NCI-H446 (cell line): Measurements from ENCODE around the gene MELK.
"Not testable (repeated sequence)": the region's sequence is repeated elsewhere in the genome, so short reads cannot be mapped to it uniquely, and the experiment has no call there.

Experiments used
- DNase-seq, 2 experiments: peaks; one replicate each; lab custom pipeline; 2025; lab: John Stamatoyannopoulos, UW

MELK gene

DNA sequence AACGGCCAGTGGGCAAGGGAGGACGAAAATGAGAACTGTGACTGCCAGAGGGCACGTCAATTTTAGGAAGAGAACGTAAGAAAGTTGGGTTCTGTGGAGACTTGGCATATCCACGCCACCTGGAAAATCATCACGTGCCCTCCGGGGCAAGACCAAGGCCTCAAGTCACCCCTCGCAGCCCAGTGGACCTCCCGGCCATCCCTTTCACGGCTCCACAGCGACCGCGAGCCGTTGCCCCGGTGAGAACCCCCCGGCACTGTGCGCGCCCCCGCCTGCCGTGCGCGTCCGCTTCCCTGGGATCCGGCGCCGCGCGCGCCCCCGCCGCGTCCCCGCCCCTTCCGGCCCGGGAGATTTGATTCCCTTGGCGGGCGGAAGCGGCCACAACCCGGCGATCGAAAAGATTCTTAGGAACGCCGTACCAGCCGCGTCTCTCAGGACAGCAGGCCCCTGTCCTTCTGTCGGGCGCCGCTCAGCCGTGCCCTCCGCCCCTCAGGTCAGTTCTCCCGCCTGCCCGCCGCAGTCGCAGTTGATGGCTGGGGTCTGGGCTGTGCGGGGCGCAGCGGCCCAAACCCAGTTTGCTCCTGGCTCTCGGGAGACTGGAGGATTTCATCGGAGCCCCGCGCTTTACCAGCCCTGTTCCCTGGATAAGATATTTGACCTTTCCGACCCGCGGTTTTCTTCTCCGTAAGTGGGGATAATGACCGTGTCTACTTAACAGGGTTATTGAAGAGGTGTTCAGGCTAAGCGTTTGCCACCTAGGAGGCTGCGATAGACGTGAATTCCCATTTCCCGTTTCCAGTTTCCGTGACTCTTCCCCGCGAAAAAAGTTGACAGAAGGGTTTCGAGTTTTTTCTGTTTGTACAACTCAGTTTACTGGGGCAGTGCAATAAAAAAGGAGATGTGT, at the start of gene MELK:
Gene MELK (plus strand): TSS at position 381 of the 904 bp plus-strand sequence. CDS start 8,787 bp downstream, outside the sequence.
- DNase-seq = peak; percentile 36 to 86

DNA sequence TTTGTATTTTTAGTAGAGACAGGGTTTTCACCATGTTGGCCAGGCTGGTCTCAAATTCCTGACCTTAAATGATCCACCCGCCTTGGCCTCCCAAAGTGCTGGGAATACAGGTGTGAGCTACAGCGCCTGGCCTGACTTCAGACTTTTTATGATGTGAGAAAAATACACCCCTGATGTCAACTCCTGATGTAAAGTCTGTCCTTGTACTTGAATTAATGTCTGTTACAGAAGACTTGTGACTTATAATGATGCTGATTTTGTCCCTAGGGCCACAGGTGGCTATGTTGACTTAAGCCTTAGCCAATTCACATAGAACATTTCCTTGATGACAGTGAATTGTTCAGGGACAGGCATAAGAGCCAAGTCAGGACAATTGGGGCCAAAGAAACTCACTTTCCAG, 42.5 kb upstream of the MELK start:
- DNase-seq = no peak

DNA sequence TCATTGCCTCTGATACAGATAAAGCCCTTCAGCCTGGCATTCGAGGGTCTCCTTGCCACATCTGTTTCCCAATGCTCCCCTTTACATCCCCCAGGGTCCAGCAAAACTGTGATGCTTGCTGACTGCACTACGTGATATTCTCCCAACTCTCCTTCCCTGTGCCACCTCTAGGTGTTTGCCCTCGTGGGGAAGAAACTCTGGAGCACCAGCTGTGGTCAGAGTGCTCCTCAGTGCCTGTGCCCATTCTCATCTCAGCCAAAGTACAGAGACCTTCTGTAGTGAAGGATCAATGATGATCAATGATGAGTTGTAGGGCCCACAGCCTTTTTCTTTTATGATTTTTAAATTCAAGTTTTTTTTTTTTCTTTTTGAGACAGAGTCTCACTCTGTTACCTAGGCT, 40.3 kb upstream of the MELK start:
- no peak for DNase-seq

DNA sequence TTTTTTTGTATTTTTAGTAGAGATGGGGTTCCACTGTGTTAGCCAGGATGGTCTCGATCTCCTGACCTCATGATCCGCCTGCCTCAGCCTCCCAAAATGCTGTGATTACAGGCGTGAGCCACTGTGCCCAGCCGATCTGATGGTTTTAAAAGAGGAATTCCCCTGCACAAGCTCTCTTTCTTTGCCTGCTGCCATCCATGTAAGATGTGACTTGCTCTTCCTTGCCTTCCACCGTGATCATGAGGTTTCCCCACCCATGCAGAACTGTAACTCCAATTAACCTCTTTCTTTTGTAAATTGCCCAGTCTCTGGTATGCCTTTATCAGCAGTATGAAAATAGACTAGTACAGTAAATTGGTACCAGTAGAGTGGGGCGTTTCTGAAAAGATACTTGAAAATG, 39.0 kb upstream of the MELK start:
- DNase-seq = not testable (repeated sequence)

DNA sequence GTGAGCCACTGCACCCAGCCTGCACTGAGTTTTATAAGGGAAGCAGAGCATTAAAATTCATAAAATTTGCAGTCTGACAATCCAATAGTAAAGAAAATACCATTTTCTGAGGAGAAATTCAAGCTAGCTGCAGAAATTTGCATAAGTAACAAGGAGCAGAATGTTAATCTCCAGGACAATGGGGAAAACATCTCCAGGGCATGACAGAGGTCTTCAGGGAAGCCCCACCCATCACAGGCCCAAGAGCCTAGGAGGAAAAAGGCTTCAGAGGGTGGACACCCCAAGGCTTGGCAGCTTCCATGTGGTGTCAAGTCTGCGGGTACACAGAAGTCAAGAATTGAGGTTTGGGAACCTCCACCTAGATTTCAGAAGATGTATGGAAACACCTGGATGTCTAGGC, 37.6 kb upstream of the MELK start:
- no peak for DNase-seq

DNA sequence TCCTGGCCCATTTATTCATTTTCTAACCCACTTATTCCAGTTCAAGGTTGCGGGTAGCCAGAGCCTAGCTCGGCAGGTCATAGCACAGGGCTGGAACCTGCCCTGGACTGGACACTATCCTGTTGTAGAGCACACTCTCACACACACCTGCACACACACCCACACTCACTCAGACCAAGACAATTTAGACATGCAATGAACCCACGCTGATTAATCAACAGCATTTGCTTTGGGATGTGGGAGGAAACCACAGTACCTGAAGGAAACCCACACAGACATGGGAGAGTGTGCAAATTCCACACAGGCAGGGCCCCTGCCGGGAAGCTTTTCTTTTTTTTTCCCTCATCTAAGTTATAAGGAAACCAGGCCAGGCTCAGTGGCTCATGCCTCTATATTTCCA, 34.8 kb upstream of the MELK start:
- DNase-seq = no peak

DNA sequence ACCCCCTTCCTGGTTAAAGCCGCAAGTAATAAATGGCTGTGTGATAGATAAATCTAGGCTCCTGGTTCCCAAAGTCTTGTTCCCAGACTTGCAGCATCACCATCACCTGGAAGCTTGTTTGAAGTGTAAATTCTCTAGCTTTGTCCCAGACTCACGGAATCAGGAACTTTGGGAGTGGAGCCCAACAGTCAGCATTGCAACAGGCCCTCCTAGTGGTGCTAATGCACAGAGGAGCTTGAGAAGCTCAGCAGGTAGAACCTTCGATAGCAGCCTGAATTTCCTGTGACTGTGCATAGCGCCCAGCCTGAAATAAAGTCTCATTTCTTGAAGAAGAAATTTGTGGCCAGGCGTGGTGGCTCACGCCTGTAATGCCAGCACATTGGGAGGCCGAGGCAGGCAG, 30.3 kb upstream of the MELK start:
- no peak for DNase-seq

DNA sequence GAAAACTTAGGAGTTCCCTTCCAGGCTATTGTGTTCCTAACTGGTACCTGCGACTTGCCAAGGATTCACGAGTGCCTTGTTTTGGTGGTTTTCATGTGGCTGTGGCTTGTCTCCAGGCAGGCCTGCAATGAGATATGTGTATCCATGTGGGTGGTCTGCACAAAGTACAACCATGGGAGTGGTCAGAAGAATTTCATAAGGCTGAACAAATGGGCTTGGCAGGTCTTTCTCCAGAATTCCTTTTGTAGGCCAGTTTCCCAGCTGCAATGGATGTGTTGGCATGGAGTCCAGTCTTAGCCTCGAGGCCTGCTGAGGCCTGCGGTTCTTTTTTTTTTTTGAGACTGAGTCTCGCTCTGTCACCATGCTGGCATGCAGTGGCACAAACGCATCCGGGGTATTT, 28.8 kb upstream of the MELK start:
- no peak for DNase-seq

DNA sequence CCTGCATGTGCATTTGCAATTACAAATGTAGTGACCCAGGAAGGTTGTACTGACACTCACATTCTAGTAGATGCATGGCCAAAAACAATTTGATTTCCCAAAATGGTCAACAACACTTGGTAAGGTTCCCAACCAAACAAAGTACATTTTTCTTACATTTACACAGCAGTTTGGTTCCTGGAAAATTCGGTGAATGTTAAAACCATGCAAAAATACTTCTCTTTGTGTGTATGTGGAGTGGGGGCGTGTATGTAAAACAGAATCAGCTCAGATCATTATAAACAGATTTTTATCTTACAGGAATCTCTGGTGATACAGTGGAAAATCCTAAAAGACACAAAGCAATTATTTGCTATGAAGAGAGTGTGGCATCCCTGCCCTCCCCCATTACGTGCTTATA, 25.1 kb upstream of the MELK start:
- DNase-seq = no peak

DNA sequence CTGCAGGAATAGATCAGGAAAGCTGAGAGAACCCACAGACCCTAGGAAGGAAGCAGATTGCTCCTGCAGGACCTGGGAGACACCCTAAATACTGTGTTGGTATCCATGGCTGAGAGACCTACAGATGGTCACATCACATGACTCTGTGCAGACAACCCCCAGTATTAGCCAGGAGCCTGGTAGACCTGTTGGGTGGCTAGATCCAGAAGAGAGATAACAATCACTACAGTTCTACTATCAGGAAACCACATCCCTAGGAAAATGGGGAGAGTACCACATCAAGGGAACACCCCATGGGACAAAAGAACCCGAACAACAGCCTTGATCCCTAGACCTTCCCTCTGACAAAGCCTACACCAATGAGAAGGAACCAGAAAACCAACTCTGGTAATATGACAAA, 24.2 kb upstream of the MELK start:
- no peak for DNase-seq

DNA sequence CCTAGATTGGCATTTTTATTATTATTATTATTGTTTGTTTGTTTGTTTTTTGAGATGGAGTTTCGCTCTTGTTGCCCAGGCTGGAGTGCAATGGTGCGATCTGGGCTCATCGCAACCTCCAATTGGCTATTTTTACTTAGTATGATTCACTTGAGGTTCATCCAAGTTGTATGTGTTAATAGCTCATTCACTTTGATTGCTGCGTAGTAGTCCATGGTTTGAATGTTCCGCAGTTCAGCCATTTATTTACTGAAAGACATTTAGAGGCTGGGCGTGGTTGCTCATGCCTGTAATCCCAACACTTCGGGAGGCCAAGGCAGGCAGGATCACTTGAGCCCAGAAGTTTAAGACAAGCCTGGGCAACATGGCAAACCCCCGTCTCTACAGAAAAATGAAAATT, 22.6 kb upstream of the MELK start:
- no peak for DNase-seq

DNA sequence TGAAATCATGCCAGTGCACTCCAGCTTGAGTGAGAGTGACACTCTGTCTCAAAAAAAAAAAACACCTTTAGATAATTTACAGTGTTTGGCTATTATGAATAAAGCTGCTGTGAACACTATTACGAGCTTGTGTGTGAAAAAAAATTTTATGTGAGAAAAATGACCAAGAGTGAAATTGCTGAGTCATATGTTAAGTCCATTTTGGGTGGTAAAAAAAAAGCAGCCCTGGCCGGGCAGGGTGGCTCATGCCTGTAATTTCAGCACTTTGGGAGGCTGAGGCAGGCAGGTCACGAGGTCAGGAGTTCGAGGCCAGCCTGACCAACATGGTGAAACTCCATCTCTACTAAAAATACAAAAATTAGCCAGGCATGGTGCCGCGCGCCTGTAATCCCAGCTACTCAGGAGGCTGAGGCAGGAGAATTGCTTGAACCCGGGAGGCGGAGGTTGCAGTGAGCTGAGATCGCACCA, 22.0 kb upstream of the MELK start:
- DNase-seq = not testable (repeated sequence)

DNA sequence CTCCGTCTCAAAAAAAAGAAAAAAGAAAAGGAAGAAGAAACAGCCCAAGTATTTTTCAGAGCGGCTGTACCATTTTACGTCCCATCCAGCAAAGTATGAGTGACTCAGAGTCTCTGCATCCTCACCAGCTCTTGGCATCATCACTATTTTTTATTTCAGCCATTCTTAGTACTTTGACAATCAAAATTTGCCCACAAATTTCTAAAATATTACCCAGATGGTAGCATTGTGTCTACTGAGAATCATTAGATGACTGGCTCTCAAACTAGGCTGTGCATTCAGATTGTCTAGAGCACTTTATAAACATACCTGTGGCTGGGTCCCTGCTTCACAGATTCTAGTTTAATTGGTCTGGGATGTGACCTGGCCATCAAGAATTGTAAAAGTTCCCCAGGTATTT, 21.6 kb upstream of the MELK start:
- no peak for DNase-seq

DNA sequence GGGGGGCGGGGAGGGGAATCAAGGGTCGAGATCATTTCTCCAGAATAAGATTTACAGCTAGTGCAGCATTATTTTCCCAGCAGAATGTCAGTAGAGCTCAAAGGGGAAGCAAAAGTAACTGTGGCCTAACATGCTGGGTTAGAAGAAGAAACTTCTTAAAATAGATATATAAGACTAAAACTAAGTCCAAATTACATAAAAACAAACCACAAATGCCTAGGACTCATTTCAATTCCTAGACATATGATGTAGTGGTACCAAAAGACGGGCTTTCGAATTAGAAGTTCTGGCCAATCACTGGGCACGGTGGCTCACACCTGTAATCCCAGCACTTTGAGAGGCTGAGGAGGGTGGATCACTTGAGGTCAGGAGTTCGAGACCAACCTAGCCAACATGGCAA, 20.8 kb upstream of the MELK start:
- DNase-seq = no peak

DNA sequence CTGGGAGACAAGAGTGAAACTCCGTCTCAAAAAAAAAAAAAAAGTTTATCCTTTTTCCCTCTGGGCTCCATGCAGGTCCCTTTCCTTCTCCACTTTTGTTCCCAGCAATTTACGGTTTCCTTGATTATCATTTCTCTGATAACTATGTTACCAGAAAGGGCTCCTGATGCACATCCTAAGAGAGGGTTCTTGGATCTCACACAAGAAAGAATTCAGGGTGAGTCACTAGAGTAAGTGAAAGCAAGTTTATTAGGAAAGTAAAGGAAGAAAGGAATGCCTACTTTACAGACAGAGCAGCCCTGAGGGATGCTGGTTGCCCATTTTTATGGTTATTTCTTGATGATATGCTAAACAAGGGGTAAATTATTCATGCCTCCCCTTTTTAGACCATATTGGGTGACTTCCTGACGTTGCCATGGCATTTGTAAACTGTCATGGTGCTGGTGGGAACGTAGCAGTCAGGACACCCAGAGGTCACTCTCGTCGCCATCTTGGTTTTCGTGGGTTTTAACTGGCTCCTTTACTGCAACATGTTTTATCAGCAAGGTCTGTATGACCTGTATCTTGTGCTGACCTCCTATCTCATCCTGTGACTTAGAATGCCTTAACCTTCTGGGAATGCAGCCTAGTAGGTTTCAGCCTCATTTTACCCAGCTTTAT, 13.5 kb upstream of the MELK start:
- no peak for DNase-seq

DNA sequence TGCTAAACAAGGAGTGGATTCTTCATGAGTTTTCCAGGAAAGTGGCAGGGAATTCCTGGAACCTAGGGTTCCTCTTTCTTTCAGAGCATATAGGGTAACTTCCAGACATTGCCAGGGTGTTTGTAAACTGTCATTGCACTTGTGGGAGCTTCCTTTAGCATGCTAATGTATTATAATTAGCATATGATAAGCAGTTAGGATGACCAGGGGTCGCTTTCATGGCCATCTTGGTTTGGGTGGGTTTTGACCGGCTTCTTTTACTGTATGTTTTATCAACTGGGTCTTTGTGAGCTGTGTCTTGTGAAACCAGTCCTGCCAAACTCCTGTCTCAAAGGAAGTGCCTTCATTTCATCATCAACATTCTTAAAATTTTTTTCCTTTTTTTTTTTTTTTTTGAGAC, 11.9 kb upstream of the MELK start:
- no peak for DNase-seq

DNA sequence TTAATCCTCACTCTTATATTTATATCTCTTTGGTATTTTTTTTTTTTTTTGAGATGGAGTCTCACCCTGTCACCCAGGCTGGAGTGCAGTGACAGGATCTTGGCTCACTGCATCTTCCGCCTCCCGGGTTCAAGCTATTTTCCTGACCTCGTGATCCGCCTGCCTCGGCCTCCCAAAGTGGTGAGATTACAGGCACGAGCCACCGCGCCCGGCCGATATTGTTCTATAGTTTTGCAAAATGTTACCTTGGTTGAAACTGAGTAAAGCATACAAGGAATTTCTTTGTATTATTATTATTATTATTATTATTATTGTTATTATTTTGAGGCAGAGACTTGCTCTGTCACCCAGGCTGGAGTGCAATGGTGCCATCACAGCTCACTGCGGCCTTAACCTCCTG, 9.9 kb upstream of the MELK start:
- DNase-seq = not testable (repeated sequence)

DNA sequence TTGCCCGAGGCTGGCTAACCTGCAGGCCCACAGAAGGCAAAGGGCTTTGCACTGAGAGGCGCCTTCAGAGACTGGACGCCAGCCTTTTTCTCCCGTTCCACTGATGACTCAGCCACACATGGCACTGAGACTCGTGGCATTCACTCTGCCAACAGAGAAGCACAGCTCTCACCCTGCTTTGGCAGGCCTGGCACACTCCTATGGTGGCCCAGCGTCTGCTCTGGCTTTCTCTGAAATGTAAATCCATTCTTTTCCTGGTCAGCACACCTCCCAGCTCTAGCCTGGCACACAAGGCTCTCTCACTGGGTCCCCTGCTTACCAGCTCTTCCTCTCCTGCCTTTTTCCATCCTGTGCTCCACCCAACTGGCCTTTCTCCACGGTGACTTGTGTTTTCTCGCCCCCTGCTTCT, 5.9 kb upstream of the MELK start:
- peak; percentile 50 to 88 for DNase-seq

DNA sequence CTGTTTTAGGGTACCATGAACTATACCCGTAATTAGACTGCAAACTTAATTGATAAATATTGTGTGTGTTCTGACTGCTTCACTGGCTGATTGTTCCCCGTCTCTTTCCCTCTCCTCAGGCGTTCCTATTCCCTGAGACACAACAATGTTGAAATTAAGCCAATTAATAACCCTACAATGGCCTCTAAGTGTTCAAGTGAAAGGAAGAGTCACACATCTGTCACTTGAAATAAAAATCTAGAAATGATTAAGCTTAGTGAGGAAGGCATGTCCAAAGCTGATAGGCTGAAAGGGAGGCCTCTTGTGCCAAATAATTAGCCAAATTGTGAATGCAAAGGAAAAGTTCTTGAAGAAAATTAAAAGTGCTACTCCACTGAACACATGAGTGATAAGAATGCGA, 4.0 kb upstream of the MELK start:
- DNase-seq = not testable (repeated sequence)

DNA sequence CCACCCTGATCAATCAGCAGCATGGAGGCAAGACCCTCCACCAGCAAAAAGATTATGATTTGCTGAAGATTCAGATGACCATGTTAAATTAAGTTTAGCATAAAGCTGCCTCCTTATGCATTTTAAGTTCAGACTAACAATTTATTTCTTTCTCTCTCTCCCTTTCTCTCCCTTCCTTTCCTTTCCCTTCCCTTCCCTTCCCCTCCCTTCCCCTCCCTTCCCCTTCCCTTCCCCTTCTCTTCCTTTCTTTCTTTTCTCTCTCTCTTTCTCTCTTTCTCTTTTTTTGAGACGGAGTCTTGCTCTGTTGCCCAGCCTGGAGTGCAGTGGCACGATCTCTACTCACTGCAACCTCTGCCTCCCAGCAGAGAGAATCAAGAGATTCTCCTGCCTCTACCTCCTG, 1.4 kb upstream of the MELK start:
- no peak for DNase-seq

DNA sequence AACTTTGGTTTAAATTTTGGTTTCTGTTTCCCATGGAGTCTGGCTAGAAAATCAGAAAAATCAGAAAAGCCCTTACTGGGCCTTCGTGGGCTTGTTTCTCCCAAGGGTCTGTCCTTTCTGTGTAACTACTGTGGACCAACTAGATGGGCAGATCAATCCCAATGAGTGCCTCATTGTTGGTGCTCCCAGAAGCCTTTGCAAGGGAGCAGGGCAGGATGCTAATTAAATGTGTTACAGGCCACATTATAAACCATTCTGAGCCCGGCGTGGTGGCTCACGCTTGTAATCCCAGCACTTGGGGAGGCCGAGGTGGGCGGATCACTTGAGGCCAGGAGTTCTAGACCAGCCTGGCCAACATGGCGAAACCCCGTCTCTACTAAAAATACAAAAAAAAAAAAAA, 1.4 kb downstream of the MELK start:
- DNase-seq = not testable (repeated sequence)

DNA sequence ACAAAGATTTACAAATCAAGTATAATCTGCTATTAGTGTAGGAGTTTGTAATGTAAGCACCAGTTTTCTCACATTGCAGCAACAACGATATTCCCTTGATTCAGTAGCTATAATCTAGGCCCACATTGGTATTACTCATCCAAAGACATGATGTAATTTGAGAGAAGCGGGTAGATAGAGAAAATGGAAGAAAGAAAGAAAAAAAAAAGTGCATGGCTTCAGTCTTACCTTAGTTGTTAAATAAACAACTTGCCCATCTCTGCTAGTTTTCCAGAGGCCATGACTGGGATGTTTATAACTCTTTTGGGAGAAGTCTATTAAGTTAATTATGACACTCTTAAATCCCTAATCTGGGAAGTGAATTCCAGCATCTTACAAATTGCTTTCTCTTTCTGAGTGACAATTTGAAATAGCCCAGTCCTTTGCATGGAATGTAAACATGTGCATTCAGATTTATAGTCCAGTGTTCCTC, 2.8 kb downstream of the MELK start:
- no peak for DNase-seq

DNA sequence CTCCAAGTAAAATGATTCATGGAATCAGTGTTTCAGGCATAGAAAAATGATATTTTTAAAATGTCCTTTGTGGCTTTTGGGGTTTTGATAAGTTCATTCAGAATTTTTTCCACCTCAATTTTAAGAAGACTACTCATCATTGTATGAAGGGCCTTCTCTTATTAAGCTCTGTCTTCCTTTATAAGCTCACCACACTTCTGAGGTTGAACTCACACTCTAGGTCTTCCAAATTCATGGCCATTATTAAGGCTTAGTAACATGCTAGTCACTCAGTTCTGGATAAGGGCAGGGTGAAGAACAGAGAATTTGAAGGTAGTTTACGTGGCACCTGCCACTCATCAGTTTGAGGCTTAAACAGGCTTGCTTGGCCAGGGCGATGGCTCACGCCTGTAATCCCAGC, 4.2 kb downstream of the MELK start:
- DNase-seq = no peak
